ENCODE data around the gene CDK2AP2. TPM values are rescaled to one million over a fixed set of nuclear protein-coding genes. Genes with fewer than 3 reads are reported as not detected.

CDK2AP2 gene
- total and polyA plus RNA-seq, 2 of the 8 experiments (the other 6 are each of a cell fraction or from before 2014, with no cell fraction given): 49.6 to 65.1 TPM

DNA sequence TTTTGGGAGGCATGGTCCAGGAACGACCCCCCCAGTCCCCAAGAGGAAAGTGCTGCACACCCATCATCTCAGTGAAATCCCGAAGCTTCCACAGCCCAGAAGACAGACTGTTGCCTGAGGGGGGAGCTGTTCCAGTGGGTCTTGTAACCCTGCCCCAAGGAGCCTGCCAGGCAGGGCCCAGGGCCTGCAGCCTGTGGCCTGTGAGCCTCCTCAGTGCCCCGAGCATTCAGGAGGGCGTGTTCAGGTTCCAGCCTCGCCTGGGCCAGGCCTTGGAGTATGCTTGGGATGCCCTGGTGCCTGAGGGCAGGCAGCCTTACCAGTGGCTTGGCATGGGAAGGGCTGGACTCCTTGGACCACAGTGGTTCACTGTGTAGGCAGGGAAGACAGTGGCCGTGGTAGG is 33.2 kb upstream of the CDK2AP2 start:
- DNase-seq (ENCODE audit: low read depth in 1 of 2, low spot score in 2 of 2) (no peak), FAIRE-seq (no peak)
- H3K4ac ChIP-seq (replicated peaks; ENCODE audit: insufficient read length, low read depth, low read length): no peak overlapping the region
- no peak overlapping the region for H2BK5ac ChIP-seq (ENCODE audit: low read depth, low read length)
- ChIA-PET POLR2A (ENCODE audit: partially characterized antibody) (no interaction called here), CTCF (ENCODE audit: partially characterized antibody) (interaction anchor here (1.1 to 3.3 kb wide), 6 partner anchors 11 to 66 kb away, joined by 3 to 11 read pairs (median 4); no protein-coding TSS in a partner anchor)
- H2AFZ ChIP-seq (ENCODE audit: low read length): no peak overlapping the region
- H3K4me1 ChIP-seq (replicated peaks in 1 of 4; ENCODE audit: control insufficient read depth in 3 of 4, insufficient read depth in 4 of 4, low read length in 3 of 4): peaks cover 0 to 5% (median 0%) of the 10 kb centered on the region in 4 experiments; a peak in 2 of 7 replicates
- no peak overlapping the region for H2BK12ac ChIP-seq (ENCODE audit: low read depth, low read length)
- H3K79me1 ChIP-seq (ENCODE audit: low read depth, low read length): no peaks in the 10 kb centered on the region
- no peak overlapping the region for H3K4me3 ChIP-seq (ENCODE audit: extremely low read depth in 1 of 4, insufficient read depth in 2 of 4, low read depth in 3 of 4, low read length in 4 of 4)
- H3K18ac ChIP-seq (ENCODE audit: extremely low read depth, low read length): no peak overlapping the region
- no peak overlapping the region for H3K4me2 ChIP-seq (ENCODE audit: insufficient read depth in 1 of 2, low read depth in 2 of 2, low read length in 2 of 2)
- H2BK120ac ChIP-seq (replicated peaks; ENCODE audit: low read depth, low read length): peak overlapping the region; percentile 54
- H3K23me2 ChIP-seq (ENCODE audit: low read depth, low read length): no peaks in the 10 kb centered on the region
- 79% methylated on average over 6 of the region's 6 CpGs; no CpG with 5 or more reads in 1 of the 2 experiments for WGBS, 2 experiments (ENCODE audit: extremely low coverage in 1 of 2, insufficient coverage in 1 of 2, insufficient read length in 1 of 2, insufficient replicate concordance in 2 of 2, low coverage in 1 of 2, low lambda C conversion rate in 2 of 2, missing lambda C conversion rate in 1 of 2)
- no peaks in the 10 kb centered on the region for H3K36me3 ChIP-seq (ENCODE audit: control insufficient read depth in 2 of 4, insufficient read depth in 4 of 4, low read length in 3 of 4)
- H4K5ac ChIP-seq (ENCODE audit: insufficient read length, low read depth, low read length): no peak overlapping the region
- H4K8ac ChIP-seq (ENCODE audit: extremely low read depth, insufficient read depth, low read length): peak overlapping the region; percentile 53; the same call in 1 of the 2 replicates
- H3K56ac ChIP-seq (replicated peaks; ENCODE audit: insufficient read length, low read depth, low read length): no peak overlapping the region
- TF ChIP-seq JUND (IDR thresholded peaks at IDR 0.05; ENCODE audit: low read length): no peak
- TF ChIP-seq, protein P1, sequence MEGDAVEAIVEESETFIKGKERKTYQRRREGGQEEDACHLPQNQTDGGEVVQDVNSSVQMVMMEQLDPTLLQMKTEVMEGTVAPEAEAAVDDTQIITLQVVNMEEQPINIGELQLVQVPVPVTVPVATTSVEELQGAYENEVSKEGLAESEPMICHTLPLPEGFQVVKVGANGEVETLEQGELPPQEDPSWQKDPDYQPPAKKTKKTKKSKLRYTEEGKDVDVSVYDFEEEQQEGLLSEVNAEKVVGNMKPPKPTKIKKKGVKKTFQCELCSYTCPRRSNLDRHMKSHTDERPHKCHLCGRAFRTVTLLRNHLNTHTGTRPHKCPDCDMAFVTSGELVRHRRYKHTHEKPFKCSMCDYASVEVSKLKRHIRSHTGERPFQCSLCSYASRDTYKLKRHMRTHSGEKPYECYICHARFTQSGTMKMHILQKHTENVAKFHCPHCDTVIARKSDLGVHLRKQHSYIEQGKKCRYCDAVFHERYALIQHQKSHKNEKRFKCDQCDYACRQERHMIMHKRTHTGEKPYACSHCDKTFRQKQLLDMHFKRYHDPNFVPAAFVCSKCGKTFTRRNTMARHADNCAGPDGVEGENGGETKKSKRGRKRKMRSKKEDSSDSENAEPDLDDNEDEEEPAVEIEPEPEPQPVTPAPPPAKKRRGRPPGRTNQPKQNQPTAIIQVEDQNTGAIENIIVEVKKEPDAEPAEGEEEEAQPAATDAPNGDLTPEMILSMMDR (IDR thresholded peaks at IDR 0.05; ENCODE audit: control extremely low read depth in 1 of 3, insufficient read depth in 1 of 3, low read depth in 1 of 3, low read length in 3 of 3): peak; percentile 4 to 38 (median 9); a peak in 3 of 4 replicates
- TF ChIP-seq SIRT6 (IDR thresholded peaks at IDR 0.05; ENCODE audit: low read length): no peak
- TF ChIP-seq SRF (IDR thresholded peaks at IDR 0.05; ENCODE audit: low read depth, low read length): no peak
- H4K20me1 ChIP-seq (replicated peaks in 1 of 2; ENCODE audit: control insufficient read depth in 1 of 2, insufficient read depth in 2 of 2, low read length in 2 of 2): no peaks in the 10 kb centered on the region
- H3K9me3 ChIP-seq (ENCODE audit: insufficient read depth in 2 of 2, low read depth in 1 of 2, low read length in 1 of 2): peaks cover 5 to 6% of the 10 kb centered on the region in 2 experiments; a peak in 2 of 4 replicates
- no peak overlapping the region for H3K23ac ChIP-seq (ENCODE audit: insufficient read length)
- peak overlapping the region; percentile 32; the same call in 1 of the 2 replicates for H2BK20ac ChIP-seq (ENCODE audit: low read length)
- no peaks in the 10 kb centered on the region for H3K79me2 ChIP-seq (ENCODE audit: control insufficient read depth in 1 of 2, insufficient read depth in 2 of 2, low read length in 2 of 2)
- H2BK15ac ChIP-seq (ENCODE audit: low read length): no peak overlapping the region
- H3K27ac ChIP-seq (ENCODE audit: low read depth, low read length): no peak overlapping the region
- no peaks in the 10 kb centered on the region; a peak in 1 of 7 replicates for H3K27me3 ChIP-seq (replicated peaks in 1 of 4; ENCODE audit: control insufficient read depth in 3 of 4, extremely low read depth in 1 of 4, insufficient read depth in 3 of 4, low read length in 3 of 4)
- H4K91ac ChIP-seq (replicated peaks; ENCODE audit: insufficient read length, low read length): no peak overlapping the region
- no peak overlapping the region for H2AK5ac ChIP-seq (ENCODE audit: low read depth, low read length)
- no peak overlapping the region for H3K9ac ChIP-seq (replicated peaks in 1 of 4; ENCODE audit: extremely low read depth in 1 of 4, low read depth in 3 of 4, low read length in 3 of 4)
- H3K14ac ChIP-seq (ENCODE audit: insufficient read length): no peak overlapping the region
